ENCODE results near the gene PARD6B.
"Not testable (repeated sequence)": the region's sequence is repeated elsewhere in the genome, so short reads cannot be mapped to it uniquely, and the experiment has no call there.

Gene PARD6B

GRCh38 chr20:50794846-50795634 lies 63.7 kb downstream of the PARD6B start, which contains the start of gene BCAS4:
Gene BCAS4 (plus strand): TSS chr20:50795061. CDS start chr20:50795084, 23 bp downstream.
- no peak for FAIRE-seq

GRCh38 chr20:50797142-50797541 lies 65.8 kb downstream of the PARD6B start:
- no peak for TF ChIP-seq CTCF (IDR thresholded peaks at IDR 0.05; ENCODE audit: insufficient read depth, missing control alignments)
- FAIRE-seq = no peak
- no peak for DNase-seq (ENCODE audit: insufficient read length, low spot score)

More at GRCh38 chr20:50794846-50795634, 63.7 kb downstream of the PARD6B start, which contains the start of gene BCAS4:
- DNase-seq (ENCODE audit: insufficient read length, low spot score) = peak; percentile 81
- peak; percentile 72 for TF ChIP-seq CTCF (IDR thresholded peaks at IDR 0.05; ENCODE audit: insufficient read depth, missing control alignments)

GRCh38 chr20:50798650-50799049 lies 67.3 kb downstream of the PARD6B start:
- TF ChIP-seq CTCF (IDR thresholded peaks at IDR 0.05; ENCODE audit: insufficient read depth, missing control alignments) = no peak
- no peak for DNase-seq (ENCODE audit: insufficient read length, low spot score)
- no peak for FAIRE-seq

GRCh38 chr20:50799176-50799889 lies 68.0 kb downstream of the PARD6B start:
- DNase-seq (ENCODE audit: insufficient read length, low spot score) (no peak), FAIRE-seq (no peak)

GRCh38 chr20:50799890-50800550 lies 68.6 kb downstream of the PARD6B start:
- FAIRE-seq (no peak), DNase-seq (ENCODE audit: insufficient read length, low spot score) (no peak)
- TF ChIP-seq CTCF (IDR thresholded peaks at IDR 0.05; ENCODE audit: insufficient read depth, missing control alignments) = no peak

More at GRCh38 chr20:50799176-50799889, 68.0 kb downstream of the PARD6B start:
- TF ChIP-seq CTCF (IDR thresholded peaks at IDR 0.05; ENCODE audit: insufficient read depth, missing control alignments) = no peak

GRCh38 chr20:50800986-50801746 lies 69.8 kb downstream of the PARD6B start:
- FAIRE-seq; DNase-seq (ENCODE audit: insufficient read length, low spot score): not testable (repeated sequence)

GRCh38 chr20:50801747-50802125 lies 70.4 kb downstream of the PARD6B start:
- no peak for DNase-seq (ENCODE audit: insufficient read length, low spot score)
- no peak for TF ChIP-seq CTCF (IDR thresholded peaks at IDR 0.05; ENCODE audit: insufficient read depth, missing control alignments)
- no peak for FAIRE-seq
